AG04450 (cell line): ENCODE results near the gene KLF15. TPM values are rescaled to one million over a fixed set of nuclear protein-coding genes. Genes with fewer than 3 reads are reported as not detected.

ENCODE experiments used
- CTCF ChIA-PET: fragments of 300-600, 350-600 bp; formaldehyde crosslinking; extraction: SDS; loops from one replicate; lab custom pipeline; 2022; ENCODE audit warnings: antibody characterized with exemption, inconsistent platforms; lab: Charles Lee
- POLR2A ChIA-PET: fragments of 350-600 bp; formaldehyde crosslinking; extraction: SDS; loops from one replicate; lab custom pipeline; 2021; ENCODE audit warnings: antibody characterized with exemption, inconsistent platforms; lab: Yijun Ruan, JAX
- DNase-seq: peaks from one replicate; pipeline ENCODE4 v3.0.0-alpha.2; 2011; ENCODE audit warnings: low read depth, low spot score
- H3K27ac ChIP-seq: one replicate; pipeline ENCODE4 v1.5.1; 2012; ENCODE audit warnings: low read depth, low read length, control low read depth
- H3K27me3 ChIP-seq: one replicate; pipeline ENCODE4 v1.6.0; 2012; ENCODE audit warnings: low read length; ENCODE audit not compliant: control insufficient read depth, insufficient read depth
- H3K4me3 ChIP-seq: 2 replicates; pipeline ENCODE4 v1.5.1; 2011; ENCODE audit warnings: mild to moderate bottlenecking, low read depth, low read length, control low read depth
- H3K9me3 ChIP-seq: 2 replicates; pipeline ENCODE4 v1.5.1; 2012; ENCODE audit warnings: low read length; ENCODE audit not compliant: control insufficient read depth, insufficient read depth
- CTCF ChIP-seq: IDR thresholded peaks from 2 replicates; pipeline ENCODE4 v1.5.1; 2011; ENCODE audit warnings: low read depth, low read length, control low read depth, inconsistent platforms
- polyA plus RNA-seq: library from polyadenylated mRNA; depleted of rRNA; stranded (reverse); fragments of >200 nt; gene quantifications from 2 replicates; pipeline ENCODE4 v1.2.3, GENCODE V29; 2011; rRNA removed

The KLF15 gene
- polyA plus RNA-seq, 1 experiment = 0.38 TPM

GRCh38 chr3:126293370-126294082 is 63.7 kb downstream of the KLF15 start:
- ChIA-PET POLR2A (interaction anchor here (0.6 kb wide), 1 partner anchor 10 kb away, joined by 3 read pairs; no protein-coding TSS in a partner anchor), CTCF (interaction anchor here (0.6 to 1.1 kb wide), 2 partner anchors 27 to 47 kb away, joined by 3 read pairs; no protein-coding TSS in a partner anchor)
- Histone ChIP-seq H3K27ac (no peak overlapping the region), H3K4me3 (no peak overlapping the region), H3K9me3 (no peaks in the 10 kb centered on the region; the same call in 1 of the 2 replicates), H3K27me3 (peaks cover 12% of the 10 kb centered on the region)
- no peak for TF ChIP-seq CTCF
- no peak for DNase-seq

Other genes starting within 250 kb of the KLF15 start
- gene ALDH1L1, start 176.8 kb downstream of the KLF15 start, polyA plus RNA-seq = not detected in 2 replicates
- not detected in 2 replicates for gene CFAP100, start 37.5 kb upstream of the KLF15 start, polyA plus RNA-seq
- gene ZXDC, start 118.5 kb upstream of the KLF15 start, polyA plus RNA-seq = 9.5 and 11.1 TPM in 2 replicates
- gene UROC1, start 160.4 kb upstream of the KLF15 start, polyA plus RNA-seq = not detected in 2 replicates
- gene CHST13, start 166.7 kb upstream of the KLF15 start, polyA plus RNA-seq = not detected in 2 replicates
- gene C3orf22, start 201.5 kb upstream of the KLF15 start, polyA plus RNA-seq = not detected in 2 replicates